Activated naive CD4-positive, alpha-beta T cell (primary cell): Measurements from ENCODE around the gene ZNF143.
"Not testable (repeated sequence)": the region's sequence is repeated elsewhere in the genome, so short reads cannot be mapped to it uniquely, and the experiment has no call there.

Experiments used
- DNase-seq, 4 experiments: peaks; one replicate each; lab custom pipeline; 2025; lab: John Stamatoyannopoulos, UW

ZNF143 gene

DNA sequence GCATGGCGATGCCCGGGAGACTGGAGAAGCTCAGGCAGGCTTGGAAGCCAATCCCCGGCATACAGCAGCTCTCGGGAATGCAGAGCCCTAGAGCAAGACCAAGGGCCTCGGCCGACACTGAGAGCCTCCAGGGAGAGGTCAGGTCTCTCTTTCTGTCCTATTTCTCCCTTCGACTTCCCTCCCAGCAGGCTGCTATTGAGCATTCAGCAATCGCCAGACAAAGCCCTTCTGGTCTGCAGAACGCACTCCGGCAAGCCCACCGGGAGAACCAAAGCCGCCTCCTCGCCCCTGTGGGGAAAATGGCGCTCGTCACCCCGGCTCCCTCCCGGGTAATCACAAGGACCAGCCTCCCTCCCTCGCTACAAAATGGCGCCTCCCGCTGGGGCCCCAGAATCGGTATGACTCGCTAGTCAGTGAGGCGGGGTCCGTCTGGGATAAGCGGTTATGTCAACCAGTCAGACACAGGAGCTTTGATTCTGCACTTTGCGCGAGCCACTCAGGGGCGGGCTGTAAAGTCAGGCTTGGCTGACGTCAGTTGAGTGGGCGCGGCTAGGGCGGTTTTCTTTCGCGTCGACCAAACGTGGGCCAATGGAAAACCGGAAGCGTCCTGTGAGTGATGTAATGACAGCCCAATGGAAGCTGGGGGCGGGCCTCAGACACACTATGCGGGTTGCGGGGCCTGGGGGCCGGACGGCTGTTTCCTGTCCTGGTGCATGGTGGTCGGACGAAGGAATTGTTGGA is at the start of gene ZNF143:
Gene ZNF143 (plus strand): TSS at position 691 of the 741 bp plus-strand sequence. CDS start 10,297 bp downstream, outside the sequence.
- peak; percentile 99 to 100 (median 100) for DNase-seq

DNA sequence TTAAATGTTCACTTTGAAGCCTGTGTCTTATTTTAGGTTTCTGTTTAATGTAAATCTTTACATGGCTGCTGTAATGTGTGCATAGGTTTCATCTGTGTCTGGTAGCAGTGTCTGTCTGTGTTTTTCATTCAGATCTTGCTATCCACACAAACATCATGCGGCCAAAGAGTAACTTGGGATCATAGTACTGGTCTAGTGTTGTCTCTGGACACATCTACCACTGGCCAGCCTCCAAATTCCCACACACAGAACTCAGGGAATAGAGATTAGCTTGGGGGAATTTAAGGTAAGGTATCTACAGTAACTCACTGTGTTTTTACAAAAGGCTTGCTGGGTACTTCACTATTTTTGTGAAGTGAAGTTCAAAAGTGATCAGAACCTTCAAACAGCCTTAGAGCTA is 32.1 kb upstream of the ZNF143 start:
- DNase-seq: no peak

DNA sequence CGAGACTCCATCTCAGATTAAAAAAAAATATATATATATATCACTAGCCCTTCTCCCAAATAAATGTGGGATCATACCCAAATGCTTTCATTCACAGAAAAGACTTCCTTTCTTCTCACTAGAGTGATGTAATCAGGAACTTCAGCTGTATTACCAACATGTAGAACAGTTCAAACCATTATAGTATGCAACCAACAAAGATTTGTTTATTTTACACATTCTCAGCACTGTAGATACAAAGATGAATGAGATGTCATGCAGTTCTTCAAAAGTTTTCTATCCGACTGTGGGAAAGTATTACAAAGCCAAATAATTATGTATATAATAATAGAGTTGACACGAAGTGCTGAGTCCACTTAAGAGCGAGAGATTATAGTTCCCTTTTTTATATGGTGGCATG is 22.2 kb upstream of the ZNF143 start:
- no peak for DNase-seq

DNA sequence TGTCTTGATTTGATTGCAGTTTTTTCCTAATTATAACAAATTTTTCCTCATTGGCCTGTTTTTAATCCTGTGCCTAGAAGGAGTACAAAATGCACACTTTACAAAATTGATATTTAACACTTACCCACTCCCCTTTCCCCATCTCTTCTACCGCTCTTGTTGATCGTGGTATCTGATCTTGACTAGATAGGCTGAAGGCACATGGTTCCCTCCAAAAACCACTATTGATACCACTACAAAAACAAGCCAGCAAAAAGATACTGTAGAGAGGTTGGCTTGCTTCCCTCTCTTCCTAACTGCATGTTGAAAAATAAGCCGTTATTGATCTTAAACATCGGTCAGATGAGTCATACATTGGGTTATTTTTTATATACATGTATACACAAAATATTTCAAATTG is 14.6 kb upstream of the ZNF143 start:
- DNase-seq: no peak

DNA sequence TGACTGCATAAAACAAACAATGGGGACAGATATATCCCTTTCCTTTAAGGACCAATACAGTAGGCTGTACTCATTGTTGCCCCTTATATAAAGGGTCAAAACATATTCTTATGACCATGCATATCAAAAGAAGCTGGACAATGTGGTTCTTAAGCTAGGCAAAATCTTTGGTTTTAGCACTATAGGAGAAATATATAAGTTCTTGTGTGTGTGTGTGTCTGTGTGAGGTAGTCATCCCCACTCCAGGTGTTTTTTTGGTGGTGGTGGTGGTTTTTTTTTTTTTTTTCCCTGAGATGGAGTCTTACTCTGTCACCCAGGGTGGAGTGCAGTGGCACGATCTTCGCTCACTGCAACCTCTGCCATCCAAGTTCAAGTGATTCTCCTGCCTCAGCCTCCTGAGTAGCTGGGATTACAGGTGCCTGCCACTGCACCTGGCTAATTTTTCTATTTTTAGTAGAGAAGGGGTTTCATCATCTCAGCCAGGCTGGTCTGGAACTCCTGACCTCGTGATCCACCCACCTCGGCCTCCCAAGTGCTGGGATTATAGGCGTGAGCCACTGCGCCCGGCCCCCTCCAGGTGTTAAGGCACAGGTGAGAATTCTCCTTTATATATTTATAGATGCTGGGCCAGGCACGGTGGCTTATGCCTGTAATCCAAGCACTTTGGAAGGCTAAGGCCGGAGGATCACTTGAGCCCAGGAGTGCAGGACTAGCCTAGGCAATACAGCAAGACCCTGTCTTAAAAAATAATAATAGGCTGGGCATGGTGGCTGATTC is 12.0 kb upstream of the ZNF143 start:
- DNase-seq: no peak

DNA sequence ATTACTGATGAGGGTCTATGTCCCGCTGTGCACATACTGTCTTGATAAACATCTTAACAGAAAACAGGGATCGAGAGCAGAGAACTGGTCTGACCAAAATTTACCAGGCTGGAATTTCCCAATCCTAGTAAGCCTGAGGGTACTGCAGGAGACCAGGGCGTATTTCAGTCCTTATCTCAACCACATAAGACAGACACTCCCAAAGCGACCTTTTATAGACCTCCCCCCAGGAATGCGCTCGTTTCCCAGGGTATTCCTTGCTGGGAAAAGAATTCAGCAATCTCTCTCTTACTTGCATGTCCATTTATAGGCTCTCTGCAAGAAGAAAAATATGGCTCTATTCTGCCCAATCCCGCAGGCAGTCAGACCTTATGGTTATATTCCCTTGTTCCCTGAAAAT is 8.8 kb upstream of the ZNF143 start:
- DNase-seq: not testable (repeated sequence)

DNA sequence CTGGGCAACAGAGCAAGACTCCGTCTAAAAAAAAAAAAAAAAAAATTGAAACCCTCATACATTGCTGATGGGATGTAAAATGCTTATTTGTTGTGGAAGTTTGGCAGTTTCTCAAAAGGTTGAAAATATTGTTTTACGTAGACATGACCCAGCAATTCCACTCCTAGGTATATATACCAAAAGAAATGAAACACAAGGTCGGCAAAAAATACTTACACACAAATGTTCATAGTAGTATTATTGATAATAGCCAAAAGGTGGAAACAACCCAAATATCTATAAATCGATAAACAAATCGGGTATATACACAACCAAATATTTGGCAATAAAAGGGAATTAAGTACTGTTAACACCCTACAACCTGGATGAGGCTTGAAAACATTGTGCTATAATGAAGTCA is 5.1 kb upstream of the ZNF143 start:
- DNase-seq: no peak

GRCh38 chr11:9459667-9460321 is 1.0 kb upstream of the ZNF143 start:
- peak in 3 of 4 experiments; percentile 4 to 35 (median 16) for DNase-seq

DNA sequence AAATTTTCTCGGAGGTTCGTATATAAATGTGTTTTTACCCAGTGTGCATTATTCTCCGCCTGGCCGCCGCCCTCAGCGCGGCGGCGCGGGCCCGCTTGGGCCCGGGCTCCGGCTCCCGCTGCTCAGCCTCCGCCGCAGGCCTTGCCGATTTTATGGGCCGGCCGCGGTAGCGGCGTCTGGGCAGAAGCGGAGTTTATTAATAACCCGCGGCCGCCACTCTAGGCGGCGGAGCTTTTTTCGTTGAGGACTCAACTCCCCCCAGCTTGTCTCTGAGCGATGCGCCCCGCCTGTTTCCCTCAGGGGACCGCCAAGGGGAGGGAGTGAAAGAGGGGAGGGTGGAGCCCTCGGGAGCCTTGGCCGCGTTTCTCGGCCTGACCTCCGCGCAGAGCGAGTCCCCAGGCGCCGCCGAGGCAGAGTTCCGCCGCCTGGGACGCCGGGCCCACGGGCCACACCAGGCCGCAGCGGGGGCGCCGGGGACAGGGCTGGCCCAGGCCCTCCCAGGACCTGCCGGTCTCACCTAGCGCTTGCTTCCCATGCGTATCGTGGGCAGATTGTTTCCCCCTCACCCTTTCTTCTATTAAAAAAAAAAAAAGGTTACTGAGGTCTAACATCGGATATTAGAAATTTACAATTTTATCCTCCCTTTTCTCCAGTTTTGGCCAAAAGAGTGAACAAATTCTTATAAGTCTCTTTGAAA is 399 bp downstream of the ZNF143 start:
- peak in 3 of 4 experiments; percentile 51 to 71 (median 71) for DNase-seq

- DNase-seq: no peak
Measured at GRCh38 chr11:9461760-9462134, 935 bp downstream of the ZNF143 start.

- no peak for DNase-seq
Measured at GRCh38 chr11:9462172-9462799, 1.5 kb downstream of the ZNF143 start.

DNA sequence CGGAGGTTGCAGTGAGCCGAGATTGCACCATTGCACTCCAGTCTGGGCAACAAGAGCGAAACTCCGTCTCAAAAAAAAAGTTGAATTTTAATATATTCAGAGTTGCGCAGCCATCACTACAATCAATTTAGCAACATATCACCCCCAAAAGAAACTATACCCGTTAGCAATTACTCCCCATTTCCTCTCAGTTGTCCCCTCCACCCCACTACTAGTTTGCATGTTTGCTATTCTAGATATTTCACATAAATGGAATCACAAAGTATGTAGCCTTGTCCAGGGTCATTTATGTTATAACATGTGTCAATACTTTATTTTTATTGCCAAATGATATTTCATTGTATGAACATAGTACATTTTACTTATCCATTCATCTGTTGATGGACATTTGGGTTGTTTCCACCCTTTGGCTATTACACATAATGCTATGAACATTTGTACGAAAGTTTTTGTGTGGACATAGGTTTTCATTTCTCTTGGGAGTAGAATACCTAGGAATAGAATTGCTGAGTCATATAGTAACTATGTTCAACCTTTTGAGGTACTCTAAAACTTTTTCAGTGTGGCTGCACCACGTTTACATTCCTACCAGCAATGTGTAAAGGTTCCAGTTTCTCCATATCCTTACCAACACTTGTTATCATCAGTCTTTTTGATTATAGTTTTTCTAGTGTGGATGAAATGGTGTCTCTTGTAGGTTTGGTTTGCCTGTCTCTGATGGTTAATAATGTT is 2.2 kb downstream of the ZNF143 start:
- DNase-seq: no peak

DNA sequence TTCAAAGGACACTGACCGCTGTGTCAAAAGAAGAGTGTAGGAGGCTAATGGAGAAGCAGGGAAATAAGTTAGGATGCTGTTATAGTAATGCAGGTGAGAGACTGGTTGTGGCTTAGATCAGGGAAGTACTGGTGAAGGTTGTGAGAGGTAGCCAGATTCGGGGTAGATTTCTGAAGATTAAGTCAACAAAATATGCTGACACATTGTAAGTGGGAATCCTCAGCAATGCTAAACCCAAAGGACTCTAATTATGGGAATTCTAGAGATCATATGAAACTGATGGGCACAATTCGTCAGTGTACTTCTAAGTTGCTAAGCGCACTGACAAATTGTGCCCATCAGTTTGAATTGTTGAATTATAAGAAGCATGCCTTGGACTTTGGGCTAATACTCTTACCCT is 10.0 kb downstream of the ZNF143 start:
- DNase-seq: no peak

- no peak for DNase-seq
Measured at GRCh38 chr11:9473408-9473807, 12.6 kb downstream of the ZNF143 start.

- DNase-seq: no peak
Measured at GRCh38 chr11:9479899-9480298, 19.1 kb downstream of the ZNF143 start.

DNA sequence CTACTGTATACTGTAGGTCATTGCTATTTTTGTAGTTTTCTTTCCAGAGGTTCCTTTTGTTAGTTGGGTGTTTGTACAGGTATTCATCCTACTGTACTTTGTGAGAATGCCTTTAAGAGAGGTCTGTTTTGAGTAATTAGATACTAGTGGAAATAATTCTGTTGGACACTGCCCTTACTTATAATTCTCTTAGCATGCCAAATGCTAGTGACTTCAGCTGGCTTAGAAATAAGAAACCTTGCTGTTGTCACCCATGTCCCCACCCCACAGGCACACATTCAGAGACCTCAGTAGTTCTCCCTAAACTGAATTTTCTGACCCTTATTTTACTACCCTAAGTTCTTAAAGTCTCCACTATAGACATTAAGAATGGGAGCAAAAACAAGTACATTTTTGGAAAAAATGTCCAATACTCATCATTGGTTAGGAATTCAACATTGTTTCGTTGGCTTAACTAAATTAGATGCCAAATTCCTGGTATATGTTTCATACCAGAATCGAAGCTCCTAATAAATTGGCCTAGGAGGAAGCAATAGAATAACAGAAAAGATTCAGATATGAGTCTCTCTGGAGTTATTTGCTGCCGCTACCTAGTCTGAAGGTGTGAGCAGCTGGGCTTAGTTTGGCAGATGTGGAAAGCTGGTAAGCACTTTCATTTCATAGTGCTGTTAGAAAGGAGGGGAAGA is 28.4 kb downstream of the ZNF143 start:
- no peak for DNase-seq

- DNase-seq: no peak
Measured at GRCh38 chr11:9490376-9490775, 29.6 kb downstream of the ZNF143 start.

DNA sequence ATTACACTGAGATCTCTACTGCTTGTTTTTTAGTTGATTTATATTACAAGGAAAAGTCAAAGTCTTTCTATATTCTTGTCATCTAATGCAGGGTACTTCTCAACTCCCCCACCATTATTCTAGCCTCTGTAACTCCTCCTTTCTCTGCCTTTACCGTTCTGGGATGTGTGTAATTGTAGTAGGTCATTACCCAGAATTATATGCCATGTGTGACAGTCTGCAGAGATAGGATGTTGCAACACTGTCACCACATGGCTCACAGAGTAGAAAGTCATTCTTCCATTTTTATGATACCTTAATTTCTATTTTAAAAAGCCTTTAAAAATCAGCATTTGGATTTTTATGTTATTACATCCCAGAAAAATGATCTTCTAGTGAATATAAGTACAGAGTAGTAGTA is 32.7 kb downstream of the ZNF143 start:
- DNase-seq: no peak

DNA sequence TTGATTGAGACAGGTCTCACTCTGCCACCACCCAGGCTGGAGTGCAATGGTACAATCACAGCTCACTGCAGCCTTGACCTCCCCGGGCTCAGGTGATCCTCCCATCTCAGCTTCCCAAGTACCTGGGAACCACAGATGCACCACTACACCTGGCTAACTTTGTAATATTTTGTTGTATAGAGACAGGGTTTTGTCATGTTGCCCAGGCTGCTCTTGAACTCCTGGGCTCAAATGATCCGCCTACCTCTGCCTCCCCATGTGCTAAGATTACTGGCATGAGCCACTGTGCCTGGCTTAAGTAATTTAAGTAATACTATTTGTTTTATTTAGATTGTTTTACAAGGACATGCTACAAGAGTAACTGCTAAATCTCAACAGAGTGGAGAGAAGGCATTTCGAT is 33.5 kb downstream of the ZNF143 start:
- no peak for DNase-seq

GRCh38 chr11:9495803-9496514 is 35.1 kb downstream of the ZNF143 start:
- DNase-seq: no peak
